Neural crest cell (in vitro differentiated cells): Measurements from ENCODE around the gene CRIM1. TPM values are rescaled to one million over a fixed set of nuclear protein-coding genes. Genes with fewer than 3 reads are reported as not detected.

Source experiments
- DNase-seq: peaks from one replicate; pipeline ENCODE4 v3.0.0; 2021; ENCODE audit warnings: low read depth, mixed read lengths, low spot score
- H3K27ac Mint-ChIP-seq: one replicate; pipeline ENCODE4 v1.8.0; 2021; ENCODE audit warnings: mild to moderate bottlenecking, mixed read lengths; ENCODE audit not compliant: unreplicated experiment
- H3K27me3 Mint-ChIP-seq: 2 replicates; pipeline ENCODE4 v1.8.0; 2021; ENCODE audit warnings: low read depth, mild to moderate bottlenecking, mixed read lengths
- H3K36me3 Mint-ChIP-seq: 2 replicates; pipeline ENCODE4 v1.8.0; 2021; ENCODE audit warnings: low read depth, mild to moderate bottlenecking, mixed read lengths
- H3K4me1 Mint-ChIP-seq: 2 replicates; pipeline ENCODE4 v1.8.0; 2021; ENCODE audit warnings: mixed read lengths
- H3K4me3 Mint-ChIP-seq: one replicate; pipeline ENCODE4 v1.8.0; 2021; ENCODE audit warnings: mild to moderate bottlenecking, mixed read lengths
- H3K9me3 Mint-ChIP-seq: 2 replicates; pipeline ENCODE4 v1.8.0; 2021; ENCODE audit warnings: mixed read lengths
- total RNA-seq: library from RNA; stranded (reverse); gene quantifications from 2 replicates; pipeline ENCODE4 v1.2.1, GENCODE V29; 2021
- TF ChIP-seq, protein P1 (sequence below): fragments of 200-600 bp; sonication (generic); conservative IDR thresholded peaks from 2 replicates; pipeline ENCODE4 v1.5.0; 2021; ENCODE audit warnings: antibody characterized with exemption, mild to moderate bottlenecking

CRIM1 gene
- total RNA-seq, 1 donor from 2014 or later = 13.8 TPM

DNA sequence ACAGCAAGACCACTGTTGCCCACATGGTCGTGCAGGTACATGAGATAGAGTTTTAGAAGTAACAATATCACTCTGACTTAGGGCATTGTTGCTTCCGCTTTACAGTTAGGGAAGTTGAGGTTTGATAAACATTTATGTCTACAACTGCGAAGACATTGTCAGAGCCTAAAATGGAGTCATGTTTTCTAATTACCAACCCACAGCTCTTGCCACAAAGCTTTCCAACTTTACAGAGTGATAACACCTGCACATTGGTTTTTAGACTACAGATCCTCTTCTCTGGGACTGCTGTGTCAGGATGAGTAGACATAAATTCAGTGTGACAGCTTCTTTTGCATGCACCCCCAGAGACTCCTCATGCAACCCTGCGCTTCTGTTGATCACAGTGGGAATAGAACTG is 123.4 kb downstream of the CRIM1 start:
- TF ChIP-seq, protein P1, sequence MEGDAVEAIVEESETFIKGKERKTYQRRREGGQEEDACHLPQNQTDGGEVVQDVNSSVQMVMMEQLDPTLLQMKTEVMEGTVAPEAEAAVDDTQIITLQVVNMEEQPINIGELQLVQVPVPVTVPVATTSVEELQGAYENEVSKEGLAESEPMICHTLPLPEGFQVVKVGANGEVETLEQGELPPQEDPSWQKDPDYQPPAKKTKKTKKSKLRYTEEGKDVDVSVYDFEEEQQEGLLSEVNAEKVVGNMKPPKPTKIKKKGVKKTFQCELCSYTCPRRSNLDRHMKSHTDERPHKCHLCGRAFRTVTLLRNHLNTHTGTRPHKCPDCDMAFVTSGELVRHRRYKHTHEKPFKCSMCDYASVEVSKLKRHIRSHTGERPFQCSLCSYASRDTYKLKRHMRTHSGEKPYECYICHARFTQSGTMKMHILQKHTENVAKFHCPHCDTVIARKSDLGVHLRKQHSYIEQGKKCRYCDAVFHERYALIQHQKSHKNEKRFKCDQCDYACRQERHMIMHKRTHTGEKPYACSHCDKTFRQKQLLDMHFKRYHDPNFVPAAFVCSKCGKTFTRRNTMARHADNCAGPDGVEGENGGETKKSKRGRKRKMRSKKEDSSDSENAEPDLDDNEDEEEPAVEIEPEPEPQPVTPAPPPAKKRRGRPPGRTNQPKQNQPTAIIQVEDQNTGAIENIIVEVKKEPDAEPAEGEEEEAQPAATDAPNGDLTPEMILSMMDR = no peak
- Mint-ChIP-seq H3K27me3 (no peaks in the 10 kb centered on the region), H3K4me1 (no peaks in the 10 kb centered on the region), H3K36me3 (peaks cover 42% of the 10 kb centered on the region), H3K9me3 (peaks cover 9% of the 10 kb centered on the region), H3K27ac (no peak overlapping the region), H3K4me3 (no peak overlapping the region)
- no peak for DNase-seq

- no peak for DNase-seq
- Mint-ChIP-seq H3K9me3 (peaks cover 9% of the 10 kb centered on the region), H3K36me3 (peaks cover 42% of the 10 kb centered on the region), H3K4me1 (no peaks in the 10 kb centered on the region), H3K4me3 (no peak overlapping the region), H3K27me3 (no peaks in the 10 kb centered on the region), H3K27ac (no peak overlapping the region)
- TF ChIP-seq, protein P1 = no peak
These were observed 123.8 kb downstream of the CRIM1 start for GRCh38 chr2:36479406-36479805.

GRCh38 chr2:36480028-36480427 is 124.5 kb downstream of the CRIM1 start:
- TF ChIP-seq, protein P1 = no peak
- Mint-ChIP-seq H3K4me1 (no peaks in the 10 kb centered on the region), H3K27ac (peak overlapping the region; percentile 50), H3K36me3 (peaks cover 40% of the 10 kb centered on the region), H3K27me3 (no peaks in the 10 kb centered on the region), H3K4me3 (no peak overlapping the region), H3K9me3 (peaks cover 9% of the 10 kb centered on the region)
- no peak for DNase-seq

DNA sequence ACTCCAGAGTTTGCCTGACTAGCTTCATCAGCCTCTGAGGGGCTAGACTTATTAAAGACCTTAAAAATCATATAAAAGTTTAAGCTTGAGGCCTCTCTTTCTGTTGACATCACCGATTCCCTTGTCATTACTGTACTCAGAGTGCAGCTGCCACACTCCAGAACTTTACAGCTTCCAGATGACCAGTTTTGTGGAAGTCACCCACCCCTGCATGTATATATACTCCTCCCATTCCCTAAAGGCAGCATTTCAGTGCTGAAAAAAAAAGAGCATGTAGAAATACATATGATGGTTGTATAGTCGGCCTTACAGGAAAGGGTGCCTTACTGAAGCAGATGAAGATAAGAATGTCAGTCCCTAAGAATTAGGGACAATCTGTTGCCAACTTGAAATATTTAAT is 125.1 kb downstream of the CRIM1 start:
- Mint-ChIP-seq H3K27ac (no peak overlapping the region), H3K4me1 (no peaks in the 10 kb centered on the region), H3K27me3 (no peaks in the 10 kb centered on the region), H3K36me3 (peaks cover 35% of the 10 kb centered on the region), H3K4me3 (no peak overlapping the region), H3K9me3 (peaks cover 6% of the 10 kb centered on the region)
- DNase-seq = no peak
- TF ChIP-seq, protein P1 = no peak

GRCh38 chr2:36481709-36482108 is 126.1 kb downstream of the CRIM1 start:
- H3K9me3 Mint-ChIP-seq = peaks cover 2% of the 10 kb centered on the region
- no peaks in the 10 kb centered on the region for H3K27me3 Mint-ChIP-seq
- H3K4me3 Mint-ChIP-seq = no peak overlapping the region
- peaks cover 26% of the 10 kb centered on the region for H3K36me3 Mint-ChIP-seq
- DNase-seq = no peak
- TF ChIP-seq, protein P1 = no peak
- H3K4me1 Mint-ChIP-seq = no peaks in the 10 kb centered on the region
- no peak overlapping the region for H3K27ac Mint-ChIP-seq
